ENCODE data around the gene HDAC11. TPM values are rescaled to one million over a fixed set of nuclear protein-coding genes. Genes with fewer than 3 reads are reported as not detected.

Gene HDAC11
- polyA plus RNA-seq, 1 donor (not counting 4 experiments of a cell fraction or from before 2014, with no cell fraction given), result 12.6 TPM

DNA sequence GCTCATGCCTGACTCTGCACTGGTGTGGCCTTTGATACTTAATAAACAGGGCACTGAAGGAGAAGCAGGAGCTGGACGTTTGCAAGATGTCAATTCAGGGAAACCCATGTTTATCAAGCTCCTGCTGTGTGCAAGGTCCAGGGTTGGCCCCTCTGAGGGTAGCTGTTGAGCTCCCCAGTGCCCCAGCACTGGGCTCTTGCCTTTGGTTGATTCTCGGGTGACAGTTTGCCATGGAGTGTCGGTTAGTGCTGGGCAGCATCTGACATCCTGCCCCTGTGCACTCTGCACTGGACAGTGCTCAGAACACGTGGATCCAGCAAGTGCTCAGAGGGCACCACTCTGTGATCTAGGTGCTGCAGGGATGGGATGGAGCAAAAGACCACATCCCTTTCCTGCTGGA, 7.3 kb downstream of the HDAC11 start:
- Histone ChIP-seq H3K9ac (ENCODE audit: control insufficient read depth, extremely low read depth, insufficient read depth, low read length) (no peak overlapping the region), H3K9me3 (ENCODE audit: control insufficient read depth, low read depth, low read length) (no peaks in the 10 kb centered on the region), H3K4me2 (ENCODE audit: control insufficient read depth, extremely low read depth, insufficient read depth, low read depth, low read length) (no peak overlapping the region), H3K27me3 (ENCODE audit: control insufficient read depth, extremely low read depth, insufficient read depth, low read length) (no peaks in the 10 kb centered on the region), H3K4me3 (ENCODE audit: control insufficient read depth in 2 of 3, extremely low read depth in 1 of 3, insufficient read depth in 2 of 3, low read depth in 1 of 3, low read length in 3 of 3) (no peak overlapping the region), H3K4me1 (ENCODE audit: control insufficient read depth, extremely low read depth, insufficient read depth, low read length) (peaks cover 18% of the 10 kb centered on the region), H3K27ac (ENCODE audit: control insufficient read depth, insufficient read depth, low read length) (no peak overlapping the region), H2AFZ (ENCODE audit: control insufficient read depth, low read length) (no peak overlapping the region), H4K20me1 (ENCODE audit: control insufficient read depth, extremely low read depth, insufficient read depth, low read length) (no peaks in the 10 kb centered on the region), H3K9me1 (ENCODE audit: control insufficient read depth, extremely low read depth, insufficient read depth, low read length) (no peaks in the 10 kb centered on the region), H3K36me3 (ENCODE audit: control insufficient read depth in 2 of 2, extremely low read depth in 1 of 2, insufficient read depth in 2 of 2, low read length in 2 of 2) (peaks cover 0 to 5% of the 10 kb centered on the region in 2 experiments), H3K79me2 (ENCODE audit: control insufficient read depth, insufficient read depth, low read length) (no peaks in the 10 kb centered on the region)
- TF ChIP-seq, protein P1, sequence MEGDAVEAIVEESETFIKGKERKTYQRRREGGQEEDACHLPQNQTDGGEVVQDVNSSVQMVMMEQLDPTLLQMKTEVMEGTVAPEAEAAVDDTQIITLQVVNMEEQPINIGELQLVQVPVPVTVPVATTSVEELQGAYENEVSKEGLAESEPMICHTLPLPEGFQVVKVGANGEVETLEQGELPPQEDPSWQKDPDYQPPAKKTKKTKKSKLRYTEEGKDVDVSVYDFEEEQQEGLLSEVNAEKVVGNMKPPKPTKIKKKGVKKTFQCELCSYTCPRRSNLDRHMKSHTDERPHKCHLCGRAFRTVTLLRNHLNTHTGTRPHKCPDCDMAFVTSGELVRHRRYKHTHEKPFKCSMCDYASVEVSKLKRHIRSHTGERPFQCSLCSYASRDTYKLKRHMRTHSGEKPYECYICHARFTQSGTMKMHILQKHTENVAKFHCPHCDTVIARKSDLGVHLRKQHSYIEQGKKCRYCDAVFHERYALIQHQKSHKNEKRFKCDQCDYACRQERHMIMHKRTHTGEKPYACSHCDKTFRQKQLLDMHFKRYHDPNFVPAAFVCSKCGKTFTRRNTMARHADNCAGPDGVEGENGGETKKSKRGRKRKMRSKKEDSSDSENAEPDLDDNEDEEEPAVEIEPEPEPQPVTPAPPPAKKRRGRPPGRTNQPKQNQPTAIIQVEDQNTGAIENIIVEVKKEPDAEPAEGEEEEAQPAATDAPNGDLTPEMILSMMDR (optimal IDR thresholded peaks at IDR 0.05 in 1 of 3, IDR thresholded peaks at IDR 0.05 in 1 of 3, conservative IDR thresholded peaks at IDR 0.05 in 1 of 3; ENCODE audit: extremely low read depth in 1 of 3, insufficient read depth in 2 of 3, low read length in 3 of 3), result no peak
- no peak for TF ChIP-seq EZH2 (IDR thresholded peaks at IDR 0.05; ENCODE audit: low read length)
- DNase-seq (ENCODE audit: low read depth, low spot score) (no peak), FAIRE-seq (no peak)
- dilution Hi-C loops (cut with MboI; ENCODE audit: extremely low pct_ligation_motif_present, low sequenced_read_pairs), result no loop called here

DNA sequence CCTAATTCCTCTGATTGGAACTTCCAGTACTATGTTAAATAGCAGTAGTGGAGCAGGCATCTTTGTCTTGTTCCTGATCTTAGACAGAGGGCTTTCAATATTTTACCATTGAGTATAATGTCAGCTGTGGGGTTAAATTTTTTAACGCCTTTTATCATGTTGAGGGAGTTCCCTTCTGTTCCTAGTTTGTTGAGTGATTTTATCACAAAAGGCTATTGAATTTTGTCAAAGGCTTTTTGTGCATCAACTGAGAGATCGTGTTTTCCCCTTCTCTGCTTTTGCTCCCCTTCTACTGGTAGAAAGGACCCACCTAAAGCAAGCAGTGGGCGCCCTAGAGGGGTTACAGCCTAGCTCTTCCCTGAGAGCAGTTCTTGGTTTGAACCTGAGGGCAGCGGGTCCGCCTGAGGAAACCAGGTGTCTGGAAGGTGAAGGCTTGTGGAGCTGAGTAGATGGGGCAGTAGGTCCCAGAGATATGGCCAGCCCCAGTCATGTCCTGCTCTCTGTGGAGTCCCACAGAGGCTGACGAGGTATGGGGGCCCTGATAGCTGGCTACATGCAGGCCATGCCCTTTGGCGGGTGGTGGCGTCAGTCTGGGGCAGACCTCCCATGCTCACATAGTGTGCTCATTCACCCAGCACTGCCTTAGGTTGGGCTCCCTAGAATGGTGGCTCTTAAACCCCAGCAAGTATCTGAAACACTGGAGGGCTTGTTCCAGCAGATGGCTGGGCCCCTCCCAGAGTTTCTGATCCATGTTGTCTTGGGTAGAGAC, 11.3 kb downstream of the HDAC11 start:
- Histone ChIP-seq H2AFZ (ENCODE audit: control insufficient read depth, low read length) (no peak overlapping the region), H3K9me3 (ENCODE audit: control insufficient read depth, low read depth, low read length) (no peaks in the 10 kb centered on the region), H3K79me2 (ENCODE audit: control insufficient read depth, insufficient read depth, low read length) (no peaks in the 10 kb centered on the region), H3K4me2 (ENCODE audit: control insufficient read depth, extremely low read depth, insufficient read depth, low read depth, low read length) (no peak overlapping the region), H4K20me1 (ENCODE audit: control insufficient read depth, extremely low read depth, insufficient read depth, low read length) (no peaks in the 10 kb centered on the region), H3K4me1 (ENCODE audit: control insufficient read depth, extremely low read depth, insufficient read depth, low read length) (peaks cover under 1% of the 10 kb centered on the region), H3K9me1 (ENCODE audit: control insufficient read depth, extremely low read depth, insufficient read depth, low read length) (no peaks in the 10 kb centered on the region), H3K27me3 (ENCODE audit: control insufficient read depth, extremely low read depth, insufficient read depth, low read length) (no peaks in the 10 kb centered on the region), H3K4me3 (ENCODE audit: control insufficient read depth in 2 of 3, extremely low read depth in 1 of 3, insufficient read depth in 2 of 3, low read depth in 1 of 3, low read length in 3 of 3) (no peak overlapping the region), H3K27ac (ENCODE audit: control insufficient read depth, insufficient read depth, low read length) (no peak overlapping the region), H3K9ac (ENCODE audit: control insufficient read depth, extremely low read depth, insufficient read depth, low read length) (no peak overlapping the region), H3K36me3 (ENCODE audit: control insufficient read depth in 2 of 2, extremely low read depth in 1 of 2, insufficient read depth in 2 of 2, low read length in 2 of 2) (peaks cover 0 to 7% of the 10 kb centered on the region in 2 experiments)
- dilution Hi-C loops (cut with MboI; ENCODE audit: extremely low pct_ligation_motif_present, low sequenced_read_pairs), result no loop called here
- no peak for DNase-seq (ENCODE audit: low read depth, low spot score)
- TF ChIP-seq, protein P1 (optimal IDR thresholded peaks at IDR 0.05 in 1 of 3, IDR thresholded peaks at IDR 0.05 in 1 of 3, conservative IDR thresholded peaks at IDR 0.05 in 1 of 3; ENCODE audit: extremely low read depth in 1 of 3, insufficient read depth in 2 of 3, low read length in 3 of 3), result no peak
- TF ChIP-seq EZH2 (IDR thresholded peaks at IDR 0.05; ENCODE audit: low read length), result no peak
- FAIRE-seq, result no peak
